HEK293T (cell line): Measurements from ENCODE around the gene SEPTIN14.
"Not testable (repeated sequence)": the region's sequence is repeated elsewhere in the genome, so short reads cannot be mapped to it uniquely, and the experiment has no call there.

Experiments used
- CTCF ChIA-PET: fragments of 350-600 bp; formaldehyde crosslinking; extraction: SDS; loops from one replicate; lab custom pipeline; 2021; ENCODE audit warnings: antibody characterized with exemption, inconsistent platforms; lab: Yijun Ruan, JAX
- POLR2A ChIA-PET: fragments of 350-600 bp; formaldehyde crosslinking; extraction: SDS; loops from one replicate; lab custom pipeline; 2020; ENCODE audit warnings: antibody characterized with exemption, inconsistent platforms; lab: Yijun Ruan, JAX
- DNase-seq: peaks from one replicate; pipeline ENCODE4 v3.0.0; 2012; ENCODE audit warnings: mixed read lengths; ENCODE audit errors: extremely low spot score
- ARNT ChIP-seq: fragments of 450-650 bp; IDR thresholded peaks from 2 replicates; pipeline ENCODE4 v1.6.1; 2017; ENCODE audit warnings: mild to moderate bottlenecking
- BHLHE40 ChIP-seq: fragments of 450-650 bp; IDR thresholded peaks from 2 replicates; pipeline ENCODE4 v1.6.1; 2016; ENCODE audit warnings: mild to moderate bottlenecking, moderate library complexity, borderline replicate concordance
- CTBP1 ChIP-seq: fragments of 450-650 bp; IDR thresholded peaks from 2 replicates; pipeline ENCODE4 v1.6.1; 2016; ENCODE audit warnings: borderline replicate concordance
- ELF4 ChIP-seq: fragments of 450-650 bp; IDR thresholded peaks from 2 replicates; pipeline ENCODE4 v1.6.1; 2017; ENCODE audit warnings: antibody characterized with exemption
- FOXA1 ChIP-seq: fragments of 450-650 bp; IDR thresholded peaks from 2 replicates; pipeline ENCODE4 v1.6.1; 2016; ENCODE audit warnings: mild to moderate bottlenecking
- FOXK2 ChIP-seq: fragments of 450-650 bp; IDR thresholded peaks from 2 replicates; pipeline ENCODE4 v1.6.1; 2016; ENCODE audit warnings: mild to moderate bottlenecking
- FOXM1 ChIP-seq: fragments of 450-650 bp; IDR thresholded peaks from 2 replicates; pipeline ENCODE4 v1.6.1; 2017; ENCODE audit warnings: mild to moderate bottlenecking, borderline replicate concordance
- HDGF ChIP-seq: fragments of 450-650 bp; IDR thresholded peaks from 2 replicates; pipeline ENCODE4 v1.6.1; 2017; ENCODE audit warnings: antibody characterized with exemption, borderline replicate concordance
- L3MBTL2 ChIP-seq: fragments of 450-650 bp; conservative IDR thresholded peaks from 2 replicates; pipeline ENCODE4 v1.6.1; 2016; ENCODE audit warnings: mild to moderate bottlenecking
- LEF1 ChIP-seq: fragments of 450-650 bp; IDR thresholded peaks from 2 replicates; pipeline ENCODE4 v1.6.1; 2017; ENCODE audit warnings: mild to moderate bottlenecking, borderline replicate concordance
- NFRKB ChIP-seq: fragments of 450-650 bp; IDR thresholded peaks from 2 replicates; pipeline ENCODE4 v1.6.1; 2016; ENCODE audit warnings: mild to moderate bottlenecking, moderate library complexity
- PKNOX1 ChIP-seq: fragments of 450-650 bp; IDR thresholded peaks from 2 replicates; pipeline ENCODE4 v1.6.1; 2016
- SP1 ChIP-seq: fragments of 450-650 bp; IDR thresholded peaks from 2 replicates; pipeline ENCODE4 v1.6.1; 2017
- SUZ12 ChIP-seq: fragments of 450-650 bp; IDR thresholded peaks from 2 replicates; pipeline ENCODE4 v1.6.1; 2016; ENCODE audit warnings: mild to moderate bottlenecking
- TARDBP ChIP-seq: fragments of 450-650 bp; IDR thresholded peaks from 2 replicates; pipeline ENCODE4 v1.6.1; 2016
- ZNF384 ChIP-seq: fragments of 450-650 bp; IDR thresholded peaks from 2 replicates; pipeline ENCODE4 v1.6.1; 2016

The SEPTIN14 gene

DNA sequence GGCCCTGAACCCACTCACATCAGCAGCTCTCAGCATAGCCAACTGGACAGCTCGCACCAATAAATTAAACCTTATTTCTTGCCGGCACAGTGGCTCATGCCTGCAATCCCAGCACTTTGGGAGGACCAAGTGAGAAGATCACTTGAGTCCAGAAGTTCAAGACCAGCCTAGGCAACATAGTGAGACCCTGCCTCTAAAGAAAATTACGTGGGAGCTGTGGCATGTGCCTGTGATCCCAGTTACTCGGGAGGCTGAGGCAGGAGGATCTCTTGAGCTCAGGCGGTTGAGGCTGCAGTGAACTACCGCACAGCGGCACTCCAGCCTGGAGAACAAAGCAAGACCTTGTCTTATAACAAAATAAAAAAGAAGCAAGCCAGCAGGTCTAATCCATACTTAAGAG lies 75.7 kb downstream of the SEPTIN14 start:
- CTCF ChIA-PET, result no interaction called here
- POLR2A ChIA-PET, result no interaction called here
- no peak for DNase-seq
- TF ChIP-seq LEF1, result no peak
- TF ChIP-seq FOXA1, result no peak
- no peak for TF ChIP-seq ELF4
- TF ChIP-seq SP1, result no peak
- TF ChIP-seq HDGF, result no peak
- TF ChIP-seq FOXM1, result no peak
- TF ChIP-seq FOXK2, result no peak
- TF ChIP-seq CTBP1, result no peak
- TF ChIP-seq PKNOX1, result no peak
- TF ChIP-seq L3MBTL2, result no peak
- no peak for TF ChIP-seq ARNT
- TF ChIP-seq SUZ12, result no peak
- no peak for TF ChIP-seq BHLHE40
- TF ChIP-seq TARDBP, result no peak
- no peak for TF ChIP-seq ZNF384
- TF ChIP-seq NFRKB, result no peak

- CTCF ChIA-PET, DNase-seq, POLR2A ChIA-PET: not testable (repeated sequence)
Observed at GRCh38 chr7:55785444-55785843, 77.1 kb downstream of the SEPTIN14 start.

DNA sequence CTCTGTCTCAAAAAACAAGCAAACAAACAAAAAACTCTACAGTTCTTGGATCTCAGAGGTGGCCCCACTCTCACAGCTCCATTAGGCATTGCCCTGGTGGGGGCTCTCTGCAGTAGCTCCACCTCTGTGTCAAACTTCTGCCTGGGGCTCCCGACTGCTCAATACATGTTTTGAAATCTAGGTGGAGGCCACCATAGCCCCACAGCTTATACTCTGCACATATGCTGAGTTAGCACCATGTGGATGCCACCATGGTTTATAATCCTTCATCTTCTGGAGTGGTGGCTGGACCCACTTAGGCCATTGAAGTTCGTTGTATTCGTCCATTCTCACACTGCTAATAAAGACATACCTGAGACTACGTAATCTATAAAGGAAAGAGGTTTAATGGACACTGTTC lies 78.4 kb downstream of the SEPTIN14 start:
- ChIA-PET CTCF (no interaction called here), POLR2A (no interaction called here)
- no peak for DNase-seq
- TF ChIP-seq PKNOX1 (no peak), ZNF384 (no peak), SUZ12 (no peak), ELF4 (no peak), L3MBTL2 (no peak), TARDBP (no peak), FOXM1 (no peak), SP1 (no peak), FOXK2 (no peak), HDGF (no peak), ARNT (no peak), BHLHE40 (no peak), CTBP1 (no peak), LEF1 (no peak)

DNA sequence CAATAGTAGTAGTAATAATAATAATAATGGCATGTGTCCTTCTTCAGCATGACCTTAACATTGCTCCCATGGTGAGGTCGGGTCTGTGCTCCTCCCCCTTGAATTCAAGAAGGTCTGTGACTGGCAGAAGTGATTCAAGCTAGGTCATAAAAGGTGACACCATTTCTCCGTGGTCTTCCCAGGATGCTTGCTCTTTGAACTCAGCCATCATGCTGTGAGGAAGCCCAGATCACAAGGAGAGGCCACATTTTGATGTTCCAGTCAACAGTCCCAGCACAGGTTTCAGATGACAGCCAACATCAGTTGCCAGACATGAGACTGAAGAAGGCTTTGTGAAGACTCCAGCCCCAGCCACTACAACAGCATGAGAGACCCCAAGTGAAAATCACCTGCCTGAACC lies 83.9 kb downstream of the SEPTIN14 start:
- ChIA-PET POLR2A (no interaction called here), CTCF (no interaction called here)
- TF ChIP-seq LEF1 (no peak), FOXA1 (no peak), BHLHE40 (no peak), TARDBP (no peak), ZNF384 (no peak), L3MBTL2 (no peak), NFRKB (no peak), ELF4 (no peak), SP1 (no peak), FOXK2 (no peak), FOXM1 (no peak), ARNT (no peak), CTBP1 (no peak), SUZ12 (no peak)
- no peak for DNase-seq

DNA sequence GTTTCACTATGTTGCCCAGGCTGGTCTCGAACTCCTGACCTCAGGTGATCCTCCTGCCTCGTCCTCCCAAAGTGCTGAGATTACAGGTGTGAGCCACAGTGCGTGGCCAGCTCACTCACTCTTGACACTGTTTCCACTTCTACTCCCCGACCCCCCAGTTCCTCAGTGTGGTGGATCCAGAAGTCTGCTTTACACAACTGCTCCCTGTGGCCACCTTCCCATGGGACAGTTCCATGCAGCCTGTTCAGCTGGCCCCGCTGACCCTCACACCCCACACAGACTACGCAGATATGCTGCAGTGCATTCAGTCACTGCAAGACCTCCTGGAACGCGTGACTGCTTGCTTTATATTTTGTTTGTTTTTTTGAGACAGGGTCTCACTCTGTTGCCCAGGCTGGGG lies 86.4 kb downstream of the SEPTIN14 start:
- POLR2A ChIA-PET, result no interaction called here
- CTCF ChIA-PET, result no interaction called here
- no peak for TF ChIP-seq L3MBTL2
- no peak for TF ChIP-seq FOXM1
- TF ChIP-seq HDGF, result no peak
- no peak for TF ChIP-seq SP1
- TF ChIP-seq BHLHE40, result no peak
- TF ChIP-seq ELF4, result no peak
- no peak for TF ChIP-seq SUZ12
- no peak for TF ChIP-seq FOXA1
- DNase-seq, result no peak

- POLR2A ChIA-PET, result no interaction called here
- CTCF ChIA-PET, result no interaction called here
- no peak for DNase-seq
- TF ChIP-seq ZNF384 (no peak), ELF4 (no peak), LEF1 (no peak), TARDBP (no peak), SUZ12 (no peak), SP1 (no peak), NFRKB (no peak), HDGF (no peak), L3MBTL2 (no peak), ARNT (no peak), FOXM1 (no peak), PKNOX1 (no peak)
Observed at GRCh38 chr7:55775051-55775420, 87.5 kb downstream of the SEPTIN14 start.
